Measurements from ENCODE around the gene GGN. TPM values are rescaled to one million over a fixed set of nuclear protein-coding genes. Genes with fewer than 3 reads are reported as not detected.

GGN gene
- total RNA-seq, 1 donor from 2014 or later, result 0.59 TPM

- intact Hi-C loops (cut with DNase I), result no loop called here
- peaks cover 47% of the 10 kb centered on the region for H3K36me3 ChIP-seq
- ATAC-seq, result no peak
Measured at GRCh38 chr19:38384209-38385027, 3.4 kb downstream of the GGN start.

DNA sequence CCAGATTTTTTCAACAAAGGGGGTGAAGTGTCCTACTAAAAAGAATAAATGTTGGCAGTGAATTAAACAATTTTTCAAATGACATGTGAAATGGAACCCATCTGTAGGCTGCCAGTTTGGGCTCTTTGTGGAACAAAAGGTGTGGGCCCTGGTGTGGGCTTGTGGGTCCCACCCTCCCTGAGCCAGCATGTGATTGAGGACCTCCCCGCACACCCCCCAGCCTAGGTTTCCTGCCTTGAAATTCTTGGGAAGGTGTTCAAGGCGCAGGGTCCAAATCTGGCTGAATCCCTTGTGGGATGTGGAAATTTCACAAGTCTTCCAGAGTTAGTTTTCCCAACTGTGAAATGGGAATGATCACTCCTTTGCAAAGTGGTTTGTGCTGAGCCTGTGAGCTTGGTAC is 4.1 kb downstream of the GGN start:
- H3K4me1 ChIP-seq, result peaks cover 25% of the 10 kb centered on the region
- no peak overlapping the region for H3K4me3 ChIP-seq
- H3K36me3 ChIP-seq, result peaks cover 53% of the 10 kb centered on the region
- DNase-seq (no peak), ATAC-seq (no peak)
- no peak for TF ChIP-seq CTCF (IDR thresholded peaks at IDR 0.05)
- no peaks in the 10 kb centered on the region for H3K9me3 ChIP-seq
- H3K27ac ChIP-seq, result no peak overlapping the region
- peaks cover 12% of the 10 kb centered on the region for H3K27me3 ChIP-seq (ENCODE audit: low read depth)
- intact Hi-C loops (cut with DNase I), result no loop called here

More at GRCh38 chr19:38384209-38385027, 3.4 kb downstream of the GGN start:
- Histone ChIP-seq H3K4me1 (peaks cover 31% of the 10 kb centered on the region), H3K27ac (no peak overlapping the region), H3K4me3 (no peak overlapping the region), H3K27me3 (ENCODE audit: low read depth) (peaks cover 12% of the 10 kb centered on the region), H3K9me3 (no peaks in the 10 kb centered on the region)
- TF ChIP-seq CTCF (IDR thresholded peaks at IDR 0.05), result no peak
- no peak for DNase-seq

DNA sequence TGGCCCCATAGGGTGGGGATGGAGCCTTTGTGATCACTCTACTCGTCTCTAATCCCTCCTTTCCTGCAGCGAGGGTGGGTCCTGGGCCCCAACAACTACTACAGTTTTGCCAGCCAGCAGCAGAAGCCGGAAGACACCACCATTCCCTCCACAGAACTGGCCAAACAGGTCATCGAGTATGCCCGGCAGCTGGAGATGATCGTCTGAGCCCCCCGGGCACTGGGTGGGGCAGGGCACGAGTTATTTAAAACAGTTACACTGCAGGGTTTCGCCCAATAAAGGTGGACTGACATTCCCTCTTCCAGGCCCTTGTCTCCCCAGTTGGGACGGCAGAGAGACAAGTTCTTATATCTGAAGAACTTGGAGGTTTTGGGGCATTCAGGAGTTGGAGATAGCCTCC is 4.7 kb downstream of the GGN start:
- peaks cover 20% of the 10 kb centered on the region for H3K4me1 ChIP-seq
- no peak overlapping the region for H3K27ac ChIP-seq
- H3K27me3 ChIP-seq (ENCODE audit: low read depth), result peaks cover 12% of the 10 kb centered on the region
- no peak for DNase-seq
- H3K9me3 ChIP-seq, result no peaks in the 10 kb centered on the region
- ATAC-seq, result no peak
- intact Hi-C loops (cut with DNase I), result no loop called here
- no peak overlapping the region for H3K4me3 ChIP-seq
- H3K36me3 ChIP-seq, result peaks cover 57% of the 10 kb centered on the region
- TF ChIP-seq CTCF (IDR thresholded peaks at IDR 0.05), result no peak

DNA sequence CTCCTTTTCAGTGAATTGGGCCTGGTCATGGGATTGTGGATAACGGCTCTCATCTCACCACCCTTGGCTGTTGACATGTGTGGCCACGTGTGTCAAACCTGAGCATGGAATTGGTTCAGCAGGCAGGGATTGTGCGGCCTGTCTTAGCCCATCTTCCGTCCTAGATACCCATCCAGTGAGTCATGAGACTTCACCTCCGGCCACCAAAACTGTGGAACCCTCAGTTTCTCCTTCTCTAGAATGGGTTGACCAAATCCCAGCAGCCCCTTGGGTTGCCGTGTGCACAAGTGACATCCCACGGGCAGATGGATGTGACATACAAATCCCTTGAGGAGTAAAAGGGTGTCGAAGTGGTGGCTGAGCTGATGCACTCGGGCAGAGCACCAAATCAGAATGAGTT is 6.7 kb downstream of the GGN start:
- intact Hi-C loops (cut with DNase I), result no loop called here
- Histone ChIP-seq H3K36me3 (peaks cover 77% of the 10 kb centered on the region), H3K9me3 (no peaks in the 10 kb centered on the region), H3K27me3 (ENCODE audit: low read depth) (peaks cover 12% of the 10 kb centered on the region), H3K27ac (no peak overlapping the region), H3K4me3 (no peak overlapping the region), H3K4me1 (peaks cover 9% of the 10 kb centered on the region)
- TF ChIP-seq CTCF (IDR thresholded peaks at IDR 0.05), result no peak
- ATAC-seq (no peak), DNase-seq (no peak)

DNA sequence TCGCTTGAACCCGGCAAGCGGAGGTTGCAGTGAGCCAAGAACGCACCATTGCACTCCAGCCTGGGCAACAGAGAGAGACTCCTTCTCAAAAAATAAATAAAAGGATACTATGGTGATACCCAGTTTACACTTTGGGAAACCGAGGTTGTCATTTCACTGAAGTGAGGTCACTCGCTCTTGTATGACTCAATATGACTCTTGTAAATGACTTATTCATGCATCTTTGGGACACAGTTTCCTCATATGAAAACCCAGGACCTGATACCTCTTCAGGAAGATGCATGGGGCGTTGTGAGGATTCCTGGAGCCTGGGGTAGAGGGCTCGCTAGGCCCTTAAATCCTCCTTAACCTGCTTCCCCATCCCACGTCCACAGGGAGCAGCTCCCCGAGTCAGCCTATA is 9.0 kb downstream of the GGN start:
- H3K27me3 ChIP-seq (ENCODE audit: low read depth), result no peaks in the 10 kb centered on the region
- peaks cover 17% of the 10 kb centered on the region for H3K4me1 ChIP-seq
- no peak for TF ChIP-seq CTCF (IDR thresholded peaks at IDR 0.05)
- no peaks in the 10 kb centered on the region for H3K9me3 ChIP-seq
- ATAC-seq (no peak), DNase-seq (no peak)
- intact Hi-C loops (cut with DNase I), result no loop called here
- peaks cover 74% of the 10 kb centered on the region for H3K36me3 ChIP-seq
- H3K4me3 ChIP-seq, result no peak overlapping the region
- H3K27ac ChIP-seq, result no peak overlapping the region

Data from lower lobe of right lung (tissue), 2 donors.